Stimulated activated CD8-positive, alpha-beta memory T cell treated with anti-CD3 and anti-CD28 coated beads, Interleukin-15, amount 100 ng/mL, for 4 hours (primary cell): ENCODE measurements around the gene CD8B2.
"Not testable (repeated sequence)": the region's sequence is repeated elsewhere in the genome, so short reads cannot be mapped to it uniquely, and the experiment has no call there.

Experiments
- DNase-seq, 2 donors: peaks; one replicate each; pipeline ENCODE4 v3.0.0-alpha.2; 2020; ENCODE audit warnings: low read depth in 2 of 2

CD8B2 gene

GRCh38 chr2:106551417-106552130 lies 64.4 kb downstream of the CD8B2 start:
- no peak for DNase-seq

DNA sequence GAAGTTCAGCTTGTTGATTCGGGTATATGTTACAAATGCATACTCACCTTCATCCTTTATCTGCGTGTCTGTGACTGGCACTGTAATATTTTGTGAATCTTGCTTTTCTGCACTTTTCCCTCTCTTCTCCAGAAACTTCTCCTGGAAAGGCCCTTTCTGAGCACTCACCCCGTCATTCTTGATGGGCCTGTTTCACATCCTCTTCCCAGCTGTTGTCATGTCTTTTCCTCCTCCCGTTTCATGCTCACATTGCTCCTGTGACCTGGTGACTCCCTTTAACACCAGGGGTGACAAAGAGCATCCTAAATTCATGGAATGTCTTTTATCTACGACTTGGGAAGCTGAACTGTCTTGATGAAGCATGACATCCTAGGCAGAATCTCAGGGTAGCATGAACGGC lies 65.8 kb downstream of the CD8B2 start:
- DNase-seq, result no peak

DNA sequence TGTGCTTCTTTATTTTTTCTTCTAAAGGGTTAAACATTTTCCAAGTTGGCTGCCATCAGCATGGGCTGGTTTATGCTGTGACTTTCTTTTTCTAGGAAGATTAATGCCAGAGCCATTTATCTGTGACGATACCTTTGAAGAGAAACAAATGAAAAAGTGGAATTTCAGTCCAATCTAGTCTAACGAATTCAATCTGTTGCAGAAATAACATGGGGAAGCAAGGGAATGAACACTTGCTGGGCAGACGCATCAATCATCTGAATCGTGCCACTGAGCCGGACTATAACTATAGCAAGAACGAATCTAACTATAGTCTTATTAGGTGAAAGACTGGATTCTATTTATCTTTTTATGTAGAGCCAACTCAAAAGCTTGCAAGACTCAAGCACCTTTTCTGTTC lies 66.2 kb downstream of the CD8B2 start:
- no peak for DNase-seq

DNA sequence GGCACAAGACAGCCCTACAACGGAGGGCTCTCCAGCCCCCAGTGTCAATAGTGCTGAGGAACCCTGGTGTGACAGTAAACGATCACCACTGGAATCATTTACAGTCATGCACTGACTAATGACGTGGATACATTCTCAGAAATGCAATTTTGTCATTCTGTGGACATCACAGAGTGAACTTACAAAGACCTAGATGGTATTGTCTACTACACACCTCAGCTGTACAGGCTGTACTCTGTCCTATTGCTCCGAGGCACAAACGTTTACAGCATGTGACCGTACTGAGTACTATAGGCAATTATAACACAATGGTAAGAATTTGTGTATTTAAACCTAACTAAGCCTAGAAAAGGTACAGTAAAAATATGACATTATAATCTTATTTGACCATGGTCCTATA lies 67.2 kb downstream of the CD8B2 start:
- DNase-seq, result no peak

- no peak for DNase-seq
Observed at GRCh38 chr2:106555053-106555452, 67.9 kb downstream of the CD8B2 start.

DNA sequence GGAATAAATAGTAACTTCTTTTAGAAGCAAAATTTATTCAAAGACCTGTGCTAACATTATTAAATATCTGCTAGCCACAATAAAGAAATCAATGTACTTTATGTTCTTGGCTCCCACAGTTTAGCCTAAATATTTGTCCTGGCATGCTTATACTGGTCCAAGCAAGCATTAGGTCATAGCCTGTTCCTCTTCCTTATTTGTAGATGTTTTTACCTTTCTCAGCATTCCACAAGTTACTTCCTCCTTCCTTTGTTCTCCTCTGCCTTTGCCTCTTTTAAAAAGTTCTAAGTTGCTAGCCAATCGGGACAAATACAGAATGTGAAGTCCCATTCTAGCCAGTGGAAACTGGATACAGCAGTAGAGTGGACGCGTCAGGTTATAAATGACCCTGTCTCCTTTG lies 72.6 kb downstream of the CD8B2 start:
- not testable (repeated sequence) for DNase-seq

DNA sequence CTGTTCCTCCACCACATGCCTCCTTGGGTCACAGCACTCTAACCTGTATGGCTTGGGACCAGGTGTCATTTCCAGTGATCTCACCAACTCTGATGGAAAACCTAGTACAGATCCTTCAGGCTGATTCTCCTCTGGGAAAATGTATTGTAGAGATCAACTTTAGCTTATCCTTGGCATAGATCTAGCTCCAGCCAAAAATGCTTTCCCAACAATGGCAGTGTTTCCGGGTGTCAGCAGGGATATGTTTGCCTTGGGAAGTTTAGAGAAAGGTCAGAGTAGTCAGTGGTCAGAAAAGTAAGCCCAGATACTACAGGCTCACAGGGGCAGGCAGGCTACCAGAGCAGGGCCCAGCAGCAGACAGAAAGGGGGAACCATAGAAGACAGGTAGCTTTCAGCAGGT lies 73.6 kb downstream of the CD8B2 start:
- DNase-seq, result no peak

GRCh38 chr2:106561356-106561755 lies 74.2 kb downstream of the CD8B2 start:
- DNase-seq, result no peak

GRCh38 chr2:106561803-106562202 lies 74.6 kb downstream of the CD8B2 start:
- no peak for DNase-seq

- DNase-seq, result no peak
Observed at GRCh38 chr2:106562268-106563186, 75.4 kb downstream of the CD8B2 start.

DNA sequence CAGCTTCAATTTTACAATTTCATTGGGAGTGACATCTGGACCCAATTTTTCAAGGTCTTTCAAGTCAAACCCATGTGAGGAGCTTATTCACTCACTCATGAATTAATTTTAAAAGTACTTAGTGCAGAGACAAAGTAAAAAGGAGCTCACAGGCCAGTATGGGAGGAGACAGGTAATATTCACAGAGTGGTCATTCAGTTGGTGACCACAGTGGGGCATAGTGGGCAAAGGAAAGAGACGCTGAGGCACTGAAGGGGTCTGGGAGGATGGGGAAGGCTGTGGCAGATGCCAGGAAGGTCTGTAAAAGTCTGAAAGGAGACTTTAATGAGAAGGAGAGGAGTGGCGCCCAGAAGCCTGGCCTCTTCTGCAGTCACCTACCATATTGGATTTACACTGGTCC lies 76.0 kb downstream of the CD8B2 start:
- no peak for DNase-seq

- no peak for DNase-seq
Observed at GRCh38 chr2:106565599-106565998, 78.4 kb downstream of the CD8B2 start.

DNA sequence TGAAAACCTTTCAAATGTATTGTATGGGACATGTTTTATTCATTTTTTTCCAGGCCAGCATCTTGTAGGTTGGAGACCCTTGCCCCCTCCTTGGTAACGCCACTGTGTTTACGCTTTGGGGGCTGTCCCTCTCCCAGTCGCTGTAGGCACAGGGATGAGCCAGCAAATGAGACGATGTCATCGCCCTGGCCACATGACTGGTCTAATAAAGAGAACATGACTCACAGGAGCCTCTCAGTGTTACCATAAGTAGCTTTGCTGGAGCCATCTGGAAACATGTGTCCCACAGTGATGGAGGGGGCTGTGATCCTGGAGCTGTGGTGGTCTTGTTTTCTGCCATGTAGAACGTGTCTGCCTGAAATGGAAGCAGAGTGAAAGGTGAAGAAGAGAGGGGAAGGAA lies 78.9 kb downstream of the CD8B2 start:
- no peak for DNase-seq

- not testable (repeated sequence) for DNase-seq
Observed at GRCh38 chr2:106566484-106566883, 79.3 kb downstream of the CD8B2 start.

DNA sequence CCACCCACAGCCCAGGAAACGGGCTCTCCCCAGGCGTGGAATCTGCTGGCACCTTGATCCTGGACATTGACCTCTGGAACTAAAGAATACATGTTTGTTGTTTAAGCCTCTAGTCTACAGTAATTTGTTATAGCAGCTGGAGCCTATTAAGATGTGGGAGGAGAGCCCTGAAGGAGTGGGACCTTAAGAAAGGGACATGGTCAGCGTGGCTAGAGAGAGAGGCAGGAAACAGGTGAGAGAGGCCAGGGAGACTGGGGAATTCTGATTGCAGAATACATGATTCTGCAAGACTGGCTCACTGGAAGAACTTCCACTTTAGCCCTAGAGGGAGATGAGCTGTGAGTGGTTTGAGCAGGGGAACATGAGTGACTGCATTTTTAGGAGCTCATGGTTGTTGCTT lies 83.2 kb downstream of the CD8B2 start:
- DNase-seq, result no peak
